Activated CD4-positive, alpha-beta T cell treated with anti-CD3 and anti-CD28 coated beads for 1 hour (primary cell): ENCODE results near the gene FSTL5.

Source experiments
- DNase-seq: peaks from one replicate; pipeline ENCODE4 v3.0.0-alpha.2; 2020

Gene FSTL5

GRCh38 chr4:161564230-161564834, 599.5 kb downstream of the FSTL5 start:
- DNase-seq: no peak

GRCh38 chr4:161555689-161556660, 607.8 kb downstream of the FSTL5 start:
- no peak for DNase-seq

- no peak for DNase-seq
Measured at GRCh38 chr4:161554372-161554990, 609.3 kb downstream of the FSTL5 start.

GRCh38 chr4:161546902-161547301, 616.9 kb downstream of the FSTL5 start:
- no peak for DNase-seq

GRCh38 chr4:161540265-161540664, 623.5 kb downstream of the FSTL5 start:
- DNase-seq: no peak

- DNase-seq: no peak
Measured at GRCh38 chr4:161538941-161539340, 624.9 kb downstream of the FSTL5 start.

GRCh38 chr4:161530710-161531109, 633.1 kb downstream of the FSTL5 start:
- no peak for DNase-seq

GRCh38 chr4:161525121-161525520, 638.7 kb downstream of the FSTL5 start:
- DNase-seq: no peak

- no peak for DNase-seq
Measured at GRCh38 chr4:161522031-161522430, 641.8 kb downstream of the FSTL5 start.

- no peak for DNase-seq
Measured at GRCh38 chr4:161519611-161520010, 644.2 kb downstream of the FSTL5 start.

GRCh38 chr4:161517941-161518340, 645.9 kb downstream of the FSTL5 start:
- DNase-seq: no peak

- DNase-seq: no peak
Measured at GRCh38 chr4:161505141-161505540, 658.7 kb downstream of the FSTL5 start.

- DNase-seq: no peak
Measured at GRCh38 chr4:161498155-161498554, 665.6 kb downstream of the FSTL5 start.

- DNase-seq: no peak
Measured at GRCh38 chr4:161486461-161486860, 677.3 kb downstream of the FSTL5 start.

- DNase-seq: no peak
Measured at GRCh38 chr4:161466316-161466715, 697.5 kb downstream of the FSTL5 start.

GRCh38 chr4:161463436-161463835, 700.4 kb downstream of the FSTL5 start:
- no peak for DNase-seq

- DNase-seq: no peak
Measured at GRCh38 chr4:161457906-161458305, 705.9 kb downstream of the FSTL5 start.

- no peak for DNase-seq
Measured at GRCh38 chr4:161457311-161457710, 706.5 kb downstream of the FSTL5 start.

GRCh38 chr4:161454860-161455259, 708.9 kb downstream of the FSTL5 start:
- DNase-seq: no peak

GRCh38 chr4:161448550-161449180, 715.1 kb downstream of the FSTL5 start:
- DNase-seq: no peak

GRCh38 chr4:161444626-161445025, 719.2 kb downstream of the FSTL5 start:
- no peak for DNase-seq

GRCh38 chr4:161442921-161443320, 720.9 kb downstream of the FSTL5 start:
- no peak for DNase-seq

GRCh38 chr4:161438096-161438495, 725.7 kb downstream of the FSTL5 start:
- DNase-seq: no peak
